Nephron (organoid): Measurements from ENCODE around the gene HTR1E.

Experiments
- H3K27ac Mint-ChIP-seq, 3 experiments: 2 replicates each; pipeline ENCODE4 v1.8.0; 2020; ENCODE audit warnings: mixed read lengths in 3 of 3, mild to moderate bottlenecking in 2 of 3, moderate library complexity in 1 of 3
- H3K27me3 Mint-ChIP-seq: 2 replicates; pipeline ENCODE4 v1.8.0; 2021; ENCODE audit warnings: low read depth, mild to moderate bottlenecking, moderate library complexity, mixed read lengths
- H3K36me3 Mint-ChIP-seq: 2 replicates; pipeline ENCODE4 v1.8.0; 2020; ENCODE audit warnings: low read depth, mixed read lengths
- H3K4me1 Mint-ChIP-seq: 2 replicates; pipeline ENCODE4 v1.8.0; 2020; ENCODE audit warnings: mixed read lengths
- H3K4me3 Mint-ChIP-seq, 3 experiments: 2 replicates each; pipeline ENCODE4 v1.8.0; 2020; ENCODE audit warnings: mild to moderate bottlenecking in 3 of 3, mixed read lengths in 3 of 3, moderate library complexity in 2 of 3
- H3K9me3 Mint-ChIP-seq: 2 replicates; pipeline ENCODE4 v1.8.0; 2020; ENCODE audit warnings: mixed read lengths
- TF ChIP-seq, protein P1 (sequence below), 3 experiments: fragments of 200-600 bp; sonication (generic); IDR thresholded peaks; one replicate each; pipeline ENCODE4 v1.5.0; 2021; ENCODE audit warnings: antibody characterized with exemption in 3 of 3; ENCODE audit not compliant: unreplicated experiment in 3 of 3

HTR1E gene

DNA sequence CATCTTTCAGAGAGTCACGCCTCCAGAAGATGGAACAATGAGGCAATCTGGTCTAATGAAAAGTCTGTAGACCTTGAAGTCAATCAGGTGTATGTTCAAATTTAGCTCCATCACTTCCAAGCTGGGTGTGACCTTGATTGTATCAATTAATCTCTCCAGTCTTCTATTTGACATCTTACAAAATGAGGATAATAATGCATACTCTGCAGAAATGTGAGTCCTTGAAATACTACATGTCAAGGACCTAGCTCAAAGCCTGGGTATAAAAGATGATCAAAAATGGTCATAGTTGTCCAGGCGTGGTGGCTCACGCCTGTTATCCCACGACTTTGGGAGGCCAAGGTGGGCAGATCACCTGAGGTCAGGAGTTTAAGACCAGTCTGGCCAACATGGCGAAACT lies 127.8 kb downstream of the HTR1E start:
- Mint-ChIP-seq H3K27me3 (peaks cover 4% of the 10 kb centered on the region), H3K27ac (no peak overlapping the region), H3K9me3 (no peaks in the 10 kb centered on the region), H3K4me1 (peaks cover 5% of the 10 kb centered on the region), H3K4me3 (no peak overlapping the region), H3K36me3 (no peaks in the 10 kb centered on the region)
- TF ChIP-seq, protein P1, sequence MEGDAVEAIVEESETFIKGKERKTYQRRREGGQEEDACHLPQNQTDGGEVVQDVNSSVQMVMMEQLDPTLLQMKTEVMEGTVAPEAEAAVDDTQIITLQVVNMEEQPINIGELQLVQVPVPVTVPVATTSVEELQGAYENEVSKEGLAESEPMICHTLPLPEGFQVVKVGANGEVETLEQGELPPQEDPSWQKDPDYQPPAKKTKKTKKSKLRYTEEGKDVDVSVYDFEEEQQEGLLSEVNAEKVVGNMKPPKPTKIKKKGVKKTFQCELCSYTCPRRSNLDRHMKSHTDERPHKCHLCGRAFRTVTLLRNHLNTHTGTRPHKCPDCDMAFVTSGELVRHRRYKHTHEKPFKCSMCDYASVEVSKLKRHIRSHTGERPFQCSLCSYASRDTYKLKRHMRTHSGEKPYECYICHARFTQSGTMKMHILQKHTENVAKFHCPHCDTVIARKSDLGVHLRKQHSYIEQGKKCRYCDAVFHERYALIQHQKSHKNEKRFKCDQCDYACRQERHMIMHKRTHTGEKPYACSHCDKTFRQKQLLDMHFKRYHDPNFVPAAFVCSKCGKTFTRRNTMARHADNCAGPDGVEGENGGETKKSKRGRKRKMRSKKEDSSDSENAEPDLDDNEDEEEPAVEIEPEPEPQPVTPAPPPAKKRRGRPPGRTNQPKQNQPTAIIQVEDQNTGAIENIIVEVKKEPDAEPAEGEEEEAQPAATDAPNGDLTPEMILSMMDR (IDR thresholded peaks at IDR 0.05; ENCODE audit: unreplicated experiment in 3 of 3) = no peak
